SK-N-MC (cell line): ENCODE measurements around the gene LAMA3.

Source experiments
- EZH2 ChIP-seq: fragments of 200-600 bp; sonication (generic); IDR thresholded peaks from one replicate; pipeline ENCODE4 v1.6.1; 2017; ENCODE audit warnings: antibody characterized with exemption
- POLR2AphosphoS5 ChIP-seq: IDR thresholded peaks from 2 replicates; pipeline ENCODE4 v1.6.1; 2012; ENCODE audit warnings: mild to moderate bottlenecking, low read depth, low read length, borderline replicate concordance

GRCh38 chr18:23798249-23798648 lies 109.0 kb downstream of the LAMA3 start:
- no peak for TF ChIP-seq EZH2
- no peak for TF ChIP-seq POLR2AphosphoS5
